HG03565 (cell line): ENCODE results near the gene CIB4.

Experiments used
- ATAC-seq: cut with Tn5 transposase; IDR thresholded peaks from one replicate; pipeline ENCODE4 v1.9.1; 2021; ENCODE audit warnings: mild to moderate bottlenecking, moderate library complexity; ENCODE audit not compliant: unreplicated experiment

Gene CIB4

DNA sequence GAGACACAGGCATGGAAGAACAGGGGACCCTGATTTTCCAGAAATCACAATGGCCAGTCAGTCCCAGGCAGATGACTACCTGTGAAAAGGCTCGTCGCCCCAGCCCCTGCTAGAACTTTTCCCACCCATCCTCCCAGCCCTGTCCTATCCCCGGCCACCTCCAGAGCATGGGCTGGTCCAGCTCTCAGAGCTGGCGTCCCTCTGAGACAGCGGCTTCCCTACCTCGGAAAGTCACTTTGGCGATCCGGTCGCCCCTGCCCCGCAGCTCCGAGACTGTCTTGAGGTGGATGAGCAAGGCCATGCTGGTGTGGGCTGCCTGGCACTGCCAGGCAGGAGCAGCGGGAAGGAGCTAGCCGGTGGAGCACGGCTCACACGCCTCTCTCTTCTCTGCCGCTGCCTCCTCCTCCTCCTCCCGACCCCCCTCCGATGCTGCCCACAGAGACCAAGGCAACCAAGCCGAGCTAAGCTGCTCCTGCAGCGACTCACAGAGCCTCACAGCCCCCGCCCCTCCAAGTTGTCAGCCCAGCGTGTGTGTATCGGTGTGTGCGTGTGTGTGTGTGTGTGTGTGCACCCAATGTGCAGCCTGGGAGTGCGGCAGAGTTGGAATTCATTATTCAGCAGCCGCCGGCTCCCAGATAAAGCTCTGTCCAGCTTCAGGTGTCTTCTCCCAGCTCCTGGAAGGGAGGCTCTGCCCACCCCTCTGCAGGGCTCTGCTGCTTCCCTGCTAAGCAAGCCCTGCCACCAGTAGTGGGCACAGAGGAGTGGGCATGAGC, 82.7 kb downstream of the CIB4 start:
- ATAC-seq, result no peak

DNA sequence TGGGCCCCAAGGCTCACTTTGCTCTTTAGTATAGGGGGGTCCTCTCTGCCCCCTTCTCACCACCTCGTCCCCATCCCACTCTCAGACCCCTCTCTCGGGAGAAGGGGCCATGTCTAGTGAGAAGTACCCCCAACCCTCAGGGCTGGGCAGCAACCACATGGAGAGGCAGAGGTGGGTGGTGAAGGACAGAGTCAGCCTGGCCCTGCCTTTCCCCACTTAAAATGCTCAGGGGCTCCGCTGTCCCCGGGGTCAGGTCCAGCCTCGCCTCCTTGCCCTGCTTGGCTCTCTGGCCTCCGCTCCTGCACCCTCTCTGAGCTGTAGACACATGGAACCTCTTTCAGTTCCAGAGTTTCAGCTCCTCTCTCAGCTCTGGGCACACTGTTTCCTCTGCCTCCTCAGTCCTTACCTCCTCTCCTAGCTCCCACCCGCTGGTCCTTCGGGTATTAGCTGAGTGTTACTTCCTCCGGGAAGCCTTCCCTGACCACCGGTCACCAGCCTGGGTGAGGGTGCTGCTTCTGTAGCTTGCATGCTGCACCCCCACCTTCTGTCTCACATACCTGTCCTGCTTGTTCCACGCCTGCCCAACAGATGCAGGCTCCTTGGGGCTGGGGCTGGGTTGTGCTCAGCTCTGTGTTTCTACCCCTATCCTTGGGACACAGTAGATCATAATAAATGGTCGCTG, 83.8 kb downstream of the CIB4 start:
- ATAC-seq, result no peak

DNA sequence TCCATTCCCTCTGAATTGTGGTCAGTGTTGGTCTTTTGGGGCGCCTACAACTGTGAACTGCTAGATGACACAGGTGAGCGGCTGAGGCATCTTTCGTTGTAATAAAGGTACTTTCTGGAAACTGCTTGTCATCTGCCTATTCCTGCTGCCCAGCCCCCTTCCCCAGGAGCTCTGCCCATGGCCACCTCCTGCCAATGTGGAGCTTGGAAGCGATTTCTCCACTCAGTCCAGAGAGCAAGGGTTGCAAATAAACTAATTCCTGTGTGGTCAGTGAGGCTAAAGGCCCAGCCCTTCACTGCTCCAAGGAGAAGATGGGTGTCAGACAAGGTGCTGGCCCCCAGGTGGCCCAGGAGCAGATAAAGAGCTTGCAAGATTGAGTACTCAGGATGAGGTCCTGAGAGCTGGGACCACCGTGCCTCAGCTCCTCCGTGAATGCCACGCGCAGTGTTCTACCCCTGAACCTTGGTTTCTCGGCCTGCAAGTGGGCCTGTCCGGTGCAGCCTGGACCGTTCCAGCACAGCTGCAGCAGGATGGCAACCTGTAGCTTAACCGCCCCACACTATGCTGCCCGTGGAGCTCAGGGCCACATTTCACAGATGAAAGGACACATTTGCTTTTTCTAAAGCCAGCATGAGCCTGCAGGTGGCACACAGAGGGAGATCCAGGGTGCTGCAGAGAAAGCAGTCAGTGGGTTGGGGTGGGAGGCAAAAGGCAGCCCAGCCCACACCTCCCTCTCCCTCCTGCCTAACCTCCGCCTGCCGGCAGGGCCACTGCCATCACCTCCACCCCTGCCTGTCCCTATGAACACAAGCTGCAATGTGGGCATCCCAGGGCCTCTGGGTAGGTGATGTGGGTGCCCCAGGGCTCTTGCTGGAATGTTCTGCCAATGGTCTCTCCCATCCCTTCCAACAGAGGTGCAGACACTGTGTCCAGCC, 84.6 kb downstream of the CIB4 start:
- no peak for ATAC-seq

GRCh38 chr2:26555246-26556133, 85.7 kb downstream of the CIB4 start:
- ATAC-seq, result no peak

- no peak for ATAC-seq
These were observed 88.4 kb downstream of the CIB4 start for GRCh38 chr2:26552641-26553374.

DNA sequence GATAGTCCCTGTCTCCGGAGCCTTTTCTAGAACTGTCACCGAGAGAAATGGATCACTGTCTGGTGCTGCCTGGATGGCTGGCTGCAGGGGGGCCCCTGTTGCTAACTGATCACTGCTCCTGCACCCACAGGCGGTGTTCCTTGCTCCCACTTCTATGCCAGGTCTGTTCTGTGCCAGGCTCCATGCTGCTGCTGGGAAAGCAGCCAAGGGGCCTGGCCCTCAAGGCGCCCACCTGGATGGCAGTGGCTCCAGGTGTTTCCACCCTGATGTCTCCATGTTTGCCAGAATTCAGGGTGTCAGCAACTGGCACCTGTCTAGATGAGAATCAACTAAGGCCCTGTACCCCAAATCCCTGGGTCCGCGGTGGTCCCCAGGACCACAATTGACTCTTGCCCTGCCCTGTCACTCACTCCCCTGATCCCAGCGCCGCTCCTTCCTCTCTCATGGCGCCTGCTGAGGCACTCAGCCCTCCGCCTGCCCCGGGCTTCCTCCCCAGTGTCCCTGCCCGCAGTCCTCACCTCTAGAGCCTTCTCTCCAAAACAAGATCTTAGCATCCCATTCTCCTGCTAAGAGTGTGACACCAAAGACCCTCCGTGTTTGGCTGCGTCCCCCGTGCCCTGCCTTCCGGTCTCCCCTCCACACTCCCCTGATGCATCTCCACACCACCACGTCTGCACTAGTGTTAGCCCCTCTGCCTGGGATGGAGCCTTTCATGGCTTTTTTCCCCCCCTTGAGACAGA, 90.7 kb downstream of the CIB4 start:
- ATAC-seq, result no peak

GRCh38 chr2:26542676-26543505, 98.3 kb downstream of the CIB4 start:
- no peak for ATAC-seq

DNA sequence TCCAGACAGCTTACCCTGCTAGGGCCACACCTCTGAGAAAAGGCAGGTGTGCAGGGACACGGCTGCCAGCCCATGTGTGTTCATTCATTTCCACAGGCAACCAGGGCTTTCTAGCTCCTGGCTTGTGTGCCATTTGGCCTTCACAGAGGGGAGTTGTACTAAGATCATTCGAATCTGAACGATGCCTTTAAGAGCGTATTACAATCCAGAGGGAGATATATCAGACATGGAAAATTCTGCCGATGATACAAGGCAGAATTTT, 99.0 kb downstream of the CIB4 start:
- ATAC-seq, result no peak

- no peak for ATAC-seq
These were observed 99.6 kb downstream of the CIB4 start for GRCh38 chr2:26541401-26542193.

DNA sequence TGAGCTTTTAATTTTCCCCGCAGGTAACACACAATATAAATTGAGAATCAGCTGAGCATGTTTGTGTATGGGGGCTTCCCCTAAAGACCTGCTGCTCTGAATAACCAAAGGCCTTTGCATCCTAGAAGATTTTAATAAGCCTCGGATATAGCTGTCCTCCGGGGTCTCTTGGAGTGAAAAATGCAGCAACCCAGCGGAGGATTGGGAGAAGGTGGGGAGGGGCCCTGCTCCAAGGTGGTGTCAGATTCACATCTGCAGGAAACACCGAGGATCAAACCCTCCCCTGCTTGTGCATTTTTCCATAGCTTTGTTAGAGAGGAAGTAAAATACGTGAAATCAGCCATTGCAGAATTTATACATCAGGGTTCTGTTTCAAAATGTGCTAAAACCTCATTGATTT, 100.2 kb downstream of the CIB4 start:
- ATAC-seq, result no peak

DNA sequence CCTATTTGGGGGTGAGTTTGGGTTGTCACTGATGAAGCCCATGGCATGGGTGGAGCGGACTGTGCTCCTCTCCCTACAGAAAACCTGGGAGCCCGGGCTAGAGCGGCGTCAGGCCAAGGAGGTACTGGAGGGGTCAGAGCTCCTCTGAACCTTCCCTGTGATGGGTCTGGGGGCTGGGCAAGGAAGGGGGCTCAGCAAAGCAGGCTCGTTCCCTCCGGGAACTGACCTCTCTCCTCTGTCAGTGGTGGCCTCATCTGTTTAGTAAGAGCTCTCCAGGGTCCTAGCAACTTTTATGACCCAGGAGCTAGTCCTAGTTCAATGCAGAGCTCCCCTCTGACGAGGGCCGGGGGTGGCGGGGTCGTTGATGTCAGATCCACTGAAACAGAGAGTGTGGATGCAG, 100.9 kb downstream of the CIB4 start:
- ATAC-seq, result no peak

DNA sequence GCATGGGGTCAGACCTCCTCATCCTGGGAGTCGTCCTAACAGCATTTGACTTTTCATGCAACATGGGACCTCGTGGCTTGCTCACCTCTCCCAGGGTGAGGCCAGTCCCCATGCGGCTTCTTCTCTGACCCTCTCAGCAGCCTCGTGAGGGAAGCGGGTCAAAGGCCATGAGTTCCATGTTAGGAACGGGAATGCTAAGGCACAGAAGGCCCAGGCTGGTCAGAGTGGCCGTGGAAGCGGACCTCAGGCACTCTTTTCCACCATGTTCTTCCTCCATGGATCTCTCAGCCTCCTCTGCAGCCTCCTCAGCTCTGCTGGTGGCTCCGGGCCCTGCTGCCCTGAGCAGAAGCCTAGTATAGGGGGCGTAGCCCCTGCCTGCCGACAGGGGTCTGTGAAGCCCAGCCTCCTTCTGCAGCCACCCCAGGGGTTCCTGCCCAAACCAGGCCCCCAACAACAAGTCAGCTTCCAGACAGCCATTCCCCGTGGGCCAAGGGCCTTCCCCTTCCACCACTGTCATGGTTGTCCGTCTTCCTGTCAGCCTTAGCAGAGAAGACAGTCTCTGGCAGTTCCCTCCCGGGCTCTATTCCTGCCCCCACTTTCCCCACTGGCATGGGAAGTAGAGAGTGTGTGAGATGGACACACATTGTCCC, 103.2 kb downstream of the CIB4 start:
- ATAC-seq, result no peak

GRCh38 chr2:26537069-26537825, 103.9 kb downstream of the CIB4 start:
- ATAC-seq, result no peak

DNA sequence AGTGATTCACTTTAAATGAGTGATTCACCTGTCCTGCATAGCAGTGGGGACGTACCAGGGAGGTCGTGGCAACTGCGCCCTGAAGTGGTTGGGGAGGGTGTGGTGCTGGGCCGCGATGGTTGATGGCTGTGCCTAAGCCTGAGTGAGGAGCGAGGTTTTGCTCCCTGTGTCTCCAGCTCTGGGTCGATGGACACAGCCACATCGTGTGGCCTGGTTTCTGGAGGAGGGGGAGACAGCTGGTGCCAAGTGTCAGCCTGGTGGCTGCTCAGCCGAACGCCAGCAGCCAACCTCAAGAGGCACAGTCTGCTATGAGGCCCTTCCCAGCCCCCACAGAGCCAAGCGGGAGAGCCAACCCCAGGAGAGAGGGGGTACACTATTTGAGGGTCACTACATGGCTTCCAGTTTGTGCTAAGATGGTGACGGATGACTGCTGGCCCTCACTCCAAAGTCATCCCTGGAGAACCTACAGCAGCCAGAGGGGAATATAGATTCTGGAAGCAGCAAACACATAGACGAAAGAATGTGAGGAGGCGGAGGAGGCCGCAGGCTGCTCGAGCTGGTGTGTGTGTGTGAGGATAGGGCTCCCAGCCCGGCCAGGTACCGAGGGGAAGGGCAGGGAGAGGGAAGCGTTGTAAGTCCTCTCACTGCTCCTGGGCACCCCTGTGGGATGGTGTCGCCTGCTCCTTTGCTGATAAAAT, 104.6 kb downstream of the CIB4 start:
- no peak for ATAC-seq

GRCh38 chr2:26535663-26536275, 105.4 kb downstream of the CIB4 start:
- ATAC-seq, result no peak
